Inferior parietal cortex (tissue), 1 donor: ENCODE data around the gene RESF1.
"Not testable (repeated sequence)": the region's sequence is repeated elsewhere in the genome, so short reads cannot be mapped to it uniquely, and the experiment has no call there.

Experiments used
- DNase-seq: peaks from one replicate; pipeline ENCODE4 v3.0.0-alpha.2; 2016; ENCODE audit errors: extremely low spot score

Gene RESF1, protein sequence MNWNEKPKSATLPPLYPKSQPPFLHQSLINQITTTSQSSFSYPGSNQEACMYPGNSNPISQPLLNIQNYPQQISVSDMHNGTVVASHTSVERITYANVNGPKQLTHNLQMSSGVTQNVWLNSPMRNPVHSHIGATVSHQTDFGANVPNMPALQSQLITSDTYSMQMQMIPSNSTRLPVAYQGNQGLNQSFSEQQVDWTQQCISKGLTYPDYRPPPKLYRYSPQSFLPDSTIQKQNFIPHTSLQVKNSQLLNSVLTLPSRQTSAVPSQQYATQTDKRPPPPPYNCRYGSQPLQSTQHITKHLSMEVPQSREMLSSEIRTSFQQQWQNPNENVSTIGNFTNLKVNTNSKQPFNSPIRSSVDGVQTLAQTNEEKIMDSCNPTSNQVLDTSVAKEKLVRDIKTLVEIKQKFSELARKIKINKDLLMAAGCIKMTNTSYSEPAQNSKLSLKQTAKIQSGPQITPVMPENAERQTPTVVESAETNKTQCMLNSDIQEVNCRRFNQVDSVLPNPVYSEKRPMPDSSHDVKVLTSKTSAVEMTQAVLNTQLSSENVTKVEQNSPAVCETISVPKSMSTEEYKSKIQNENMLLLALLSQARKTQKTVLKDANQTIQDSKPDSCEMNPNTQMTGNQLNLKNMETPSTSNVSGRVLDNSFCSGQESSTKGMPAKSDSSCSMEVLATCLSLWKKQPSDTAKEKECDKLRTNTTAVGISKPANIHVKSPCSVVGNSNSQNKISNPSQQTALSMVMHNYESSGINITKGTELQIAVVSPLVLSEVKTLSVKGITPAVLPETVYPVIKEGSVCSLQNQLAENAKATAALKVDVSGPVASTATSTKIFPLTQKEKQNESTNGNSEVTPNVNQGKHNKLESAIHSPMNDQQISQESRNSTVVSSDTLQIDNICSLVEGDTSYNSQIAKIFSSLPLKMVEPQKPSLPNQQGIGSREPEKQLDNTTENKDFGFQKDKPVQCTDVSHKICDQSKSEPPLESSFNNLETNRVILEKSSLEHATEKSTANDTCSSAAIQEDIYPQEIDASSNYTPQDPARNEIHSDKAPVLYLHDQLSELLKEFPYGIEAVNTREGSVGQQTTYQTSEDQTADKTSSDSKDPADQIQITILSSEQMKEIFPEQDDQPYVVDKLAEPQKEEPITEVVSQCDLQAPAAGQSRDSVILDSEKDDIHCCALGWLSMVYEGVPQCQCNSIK (N-terminal part only)

DNA sequence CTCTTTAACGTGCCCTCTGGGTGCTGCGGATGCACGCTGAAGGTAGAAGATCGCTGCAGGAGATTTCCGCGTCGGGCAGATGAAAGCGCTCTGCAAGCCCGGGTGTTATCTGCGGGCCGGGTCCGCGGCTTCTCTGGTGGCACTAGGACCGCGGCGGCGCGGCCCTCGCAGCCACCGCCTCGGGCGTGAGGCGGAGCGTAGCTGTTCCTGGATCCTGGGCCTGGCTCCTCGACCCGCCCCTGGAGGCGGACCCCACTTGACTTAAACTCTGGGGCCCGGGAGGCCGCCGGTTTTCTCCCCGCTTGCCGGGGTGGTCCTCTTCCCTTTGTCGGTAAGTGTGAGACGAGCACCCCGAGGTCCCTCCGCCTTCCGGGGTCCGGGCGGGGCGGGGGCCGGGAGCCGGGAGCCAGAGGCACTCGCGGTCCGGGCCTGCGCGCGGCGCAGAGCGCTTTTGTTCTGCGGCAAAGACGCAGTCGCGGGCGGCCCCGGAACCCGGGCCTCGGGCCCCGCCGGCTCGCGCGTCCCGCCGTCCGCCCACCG, at the start of gene RESF1:
Gene RESF1, plus strand, starts transcription at position 255 of the 540 bp plus-strand sequence. CDS start 21,541 bp downstream, outside the sequence.
- DNase-seq = peak; percentile 87

DNA sequence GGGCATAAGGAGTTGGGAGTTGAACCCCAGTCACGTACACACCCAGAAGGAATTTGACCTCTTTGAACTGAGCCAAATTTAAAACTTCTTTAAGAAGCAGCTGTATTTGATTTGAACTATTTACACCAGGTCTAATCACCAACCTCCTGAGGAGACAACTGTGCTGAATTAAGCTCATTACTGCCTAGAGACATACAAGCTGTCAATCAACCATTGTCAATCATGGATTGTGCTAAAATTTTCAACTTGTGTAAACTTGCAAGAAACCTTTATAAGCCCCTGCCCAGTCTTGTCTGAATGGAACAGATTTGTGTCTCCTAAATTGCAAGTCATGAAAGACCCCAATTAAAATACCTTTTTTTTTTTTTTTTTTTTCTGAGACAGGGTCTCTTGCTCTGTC, 44.3 kb upstream of the RESF1 start:
- DNase-seq = no peak

DNA sequence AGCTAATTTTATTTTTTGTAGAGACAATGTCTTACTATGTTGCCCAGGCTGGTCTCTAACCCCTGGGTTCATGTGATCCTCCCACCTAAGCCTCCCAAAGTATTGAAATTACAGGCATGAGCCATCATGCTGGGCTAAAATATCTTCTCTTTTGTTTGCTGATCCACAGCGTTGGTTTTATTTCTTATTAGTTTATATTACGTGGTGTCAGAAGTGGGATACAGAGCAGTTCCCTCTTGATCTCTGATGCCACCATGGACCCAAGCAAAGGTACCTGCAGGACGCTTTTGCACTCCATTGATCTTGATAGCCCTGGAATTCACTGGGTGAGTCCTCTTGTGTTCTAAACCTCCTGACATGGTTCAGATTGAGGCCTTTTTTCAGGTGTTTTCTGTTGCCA, 43.8 kb upstream of the RESF1 start:
- DNase-seq = no peak

DNA sequence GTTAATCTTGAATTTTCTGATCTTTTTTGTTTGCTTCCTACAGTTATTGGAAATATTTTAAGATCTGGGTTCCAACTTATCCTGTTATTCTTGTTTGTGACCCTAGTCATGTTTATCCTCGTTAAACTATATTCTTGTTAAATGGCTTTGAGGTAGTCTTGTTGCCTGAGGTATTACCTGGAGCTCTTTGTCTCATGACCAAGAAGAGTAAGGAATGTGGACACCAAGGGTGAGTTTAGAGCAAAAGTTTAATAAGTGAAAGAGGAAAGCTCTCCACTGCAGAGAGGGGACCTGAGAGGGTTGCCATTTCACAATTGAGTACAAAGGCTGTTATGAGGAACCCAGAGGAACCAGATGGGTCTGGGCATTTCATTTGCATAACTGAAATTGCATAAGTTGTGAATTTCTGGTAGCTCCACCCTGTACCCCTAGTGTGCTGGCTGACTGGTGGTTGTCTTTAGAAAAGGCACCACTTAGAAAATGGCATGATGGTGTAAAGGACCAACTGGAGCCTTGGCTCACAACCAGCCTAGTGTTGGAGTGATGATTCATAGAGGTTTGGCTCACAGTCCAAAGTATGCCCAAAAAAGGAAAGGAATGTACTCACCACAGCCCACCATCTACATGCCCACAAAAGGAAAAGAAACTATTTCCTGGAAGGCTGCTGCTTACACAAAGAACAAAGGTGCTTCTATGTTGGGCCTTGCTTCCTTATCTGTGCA, 36.7 kb upstream of the RESF1 start:
- DNase-seq = no peak

DNA sequence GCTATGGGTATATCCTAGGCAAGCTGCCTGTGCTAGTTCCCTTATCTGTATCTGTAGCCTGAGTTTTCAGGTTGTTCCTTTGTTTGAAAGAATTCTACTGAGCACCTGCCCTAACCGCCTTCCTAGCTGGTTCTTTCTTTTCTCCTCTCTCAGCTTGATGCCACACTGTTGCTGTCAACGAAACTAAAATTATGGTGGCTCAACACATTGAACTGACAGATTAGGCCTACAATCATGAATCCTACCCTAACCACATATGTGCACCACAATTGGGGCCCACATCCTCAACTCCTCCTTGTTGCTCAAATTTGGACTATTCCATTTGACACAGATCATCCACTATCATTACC, 36.2 kb upstream of the RESF1 start:
- DNase-seq = no peak

DNA sequence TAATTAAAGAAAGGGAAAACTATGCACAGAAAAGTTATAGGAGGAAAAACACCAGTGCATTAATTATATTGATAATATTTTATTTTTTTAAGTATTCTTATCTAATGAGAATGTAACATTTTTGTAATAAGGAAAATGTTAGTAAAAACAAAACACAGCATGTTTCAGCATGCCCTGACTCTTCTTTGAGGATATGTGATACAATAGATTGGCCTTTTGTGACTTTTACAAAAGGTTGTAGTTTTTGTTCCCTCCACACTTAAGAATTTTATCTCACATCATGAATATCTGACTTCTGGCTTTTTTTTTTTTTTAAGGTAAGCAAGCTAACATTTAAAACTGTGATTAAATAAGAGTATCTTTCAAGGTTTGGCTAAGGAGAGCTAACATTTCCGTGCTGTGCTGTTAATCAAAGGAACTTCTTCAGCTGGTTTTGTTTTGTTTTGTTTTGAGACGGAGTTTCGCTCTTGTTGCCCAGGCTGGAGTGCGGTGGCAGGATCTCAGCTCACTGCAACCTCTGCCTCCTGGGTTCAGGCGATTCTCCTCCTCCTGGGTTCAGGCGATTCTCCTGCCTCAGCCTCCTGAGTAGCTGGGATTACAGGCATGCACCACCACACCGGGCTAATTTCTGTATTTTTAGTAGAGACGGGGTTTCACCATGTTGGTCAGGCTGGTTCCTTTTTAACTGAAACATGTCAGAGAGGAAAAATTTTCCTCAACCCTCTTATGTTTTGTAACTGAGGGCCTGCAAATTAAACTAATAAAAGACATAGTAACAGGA, 30.8 kb upstream of the RESF1 start:
- no peak for DNase-seq

DNA sequence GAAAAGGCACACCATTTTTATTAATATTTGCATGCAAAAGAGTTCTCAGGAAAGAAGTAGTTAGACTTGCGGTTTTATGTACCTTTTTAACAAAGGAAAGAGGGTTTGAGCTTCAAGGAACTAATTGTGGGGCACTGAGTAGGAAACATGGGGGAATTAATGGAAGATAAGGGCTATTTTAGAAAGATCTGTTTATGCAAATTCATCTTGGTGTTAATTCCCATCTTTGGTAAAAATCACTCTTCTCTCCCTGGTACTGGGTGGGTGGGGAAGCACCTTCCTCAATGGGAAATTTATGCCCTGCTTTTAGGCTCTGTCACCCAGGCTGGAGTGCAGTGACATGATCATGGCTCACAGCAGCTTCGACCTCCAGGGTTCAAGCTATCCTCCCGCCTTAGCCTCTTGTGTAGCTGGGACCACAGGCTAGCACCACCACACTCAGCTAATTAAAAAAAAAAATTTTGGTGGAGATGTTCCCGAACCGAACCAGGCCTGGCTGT, 30.1 kb upstream of the RESF1 start:
- DNase-seq = no peak

DNA sequence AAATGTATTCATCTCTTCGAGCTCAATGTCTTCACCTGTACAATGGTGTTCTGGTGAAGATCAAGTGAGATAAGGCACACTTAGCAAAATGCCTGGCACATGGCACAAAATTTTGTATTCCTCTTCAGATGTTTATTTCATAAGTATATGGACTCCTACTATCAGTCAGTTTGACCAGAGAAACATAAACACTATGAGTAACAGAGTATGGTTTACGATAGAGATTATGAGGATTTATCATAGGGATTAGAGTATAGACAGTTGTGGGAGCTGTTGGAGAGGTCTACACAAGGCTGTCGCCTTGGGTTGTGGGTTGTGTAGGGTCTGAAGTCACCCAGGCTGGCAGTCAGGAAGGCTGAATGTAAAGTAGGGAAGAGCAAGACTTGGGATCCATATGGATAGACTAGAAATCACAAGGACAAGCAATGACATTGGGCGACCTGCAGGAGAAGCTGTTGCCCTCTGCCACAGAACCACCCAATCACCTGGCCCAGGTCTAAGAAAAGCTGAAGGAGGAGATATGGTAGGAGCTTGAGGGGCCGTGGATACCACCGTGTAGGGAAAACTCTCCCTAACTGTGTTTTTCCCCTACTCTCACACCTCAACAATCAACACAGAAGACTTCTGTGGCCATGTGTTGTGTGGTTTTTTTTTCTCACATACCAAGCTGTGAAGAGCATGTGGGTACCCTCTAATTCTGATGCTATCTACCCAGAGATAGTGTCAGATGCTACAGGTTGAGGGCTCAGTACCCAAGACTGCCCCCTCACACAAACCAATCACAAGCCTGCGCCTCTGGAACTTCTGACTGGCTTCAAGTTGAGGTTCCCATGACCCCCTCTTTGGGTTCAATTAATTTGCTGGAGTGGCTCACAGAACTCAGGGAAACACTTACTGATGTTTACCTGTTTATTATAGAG, 27.2 kb upstream of the RESF1 start:
- DNase-seq = no peak

DNA sequence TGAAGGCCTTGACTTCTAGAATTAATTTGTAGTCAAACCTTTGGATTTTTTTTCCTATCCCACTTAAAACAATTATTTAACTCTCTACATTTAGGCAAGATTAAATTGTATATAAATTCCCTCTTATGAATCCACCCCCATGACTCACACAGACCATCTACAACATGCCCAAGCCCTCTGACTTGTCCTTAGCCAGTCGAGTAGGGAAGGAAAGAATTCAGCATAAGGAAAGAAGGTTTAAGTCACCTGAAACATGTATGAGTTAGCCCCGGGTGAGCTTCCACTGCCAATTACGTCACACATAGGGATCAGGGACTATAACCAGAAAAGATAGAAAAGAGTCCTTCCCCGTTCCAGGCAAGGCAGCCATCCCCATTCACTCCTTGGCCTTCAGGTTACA, 14.9 kb upstream of the RESF1 start:
- DNase-seq = no peak

DNA sequence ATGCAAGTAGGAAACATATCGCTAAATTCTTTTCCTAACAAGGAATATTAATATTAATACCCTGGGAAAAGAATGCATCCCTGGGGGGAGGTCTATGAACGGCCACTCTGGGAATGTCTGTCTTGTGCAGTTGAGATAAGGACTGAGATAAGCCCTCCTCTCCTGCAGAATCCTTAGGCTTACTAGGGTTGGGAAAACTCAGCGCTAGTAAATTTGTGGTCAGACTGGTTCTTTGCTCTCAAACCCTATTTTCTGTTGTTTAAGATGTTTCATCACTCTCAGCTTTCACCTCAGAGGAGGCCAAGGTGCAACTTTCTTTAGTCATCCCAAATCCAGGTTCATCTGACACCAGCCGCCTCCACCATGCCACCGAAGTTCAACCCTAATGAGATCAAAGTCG, 11.2 kb upstream of the RESF1 start:
- no peak for DNase-seq

DNA sequence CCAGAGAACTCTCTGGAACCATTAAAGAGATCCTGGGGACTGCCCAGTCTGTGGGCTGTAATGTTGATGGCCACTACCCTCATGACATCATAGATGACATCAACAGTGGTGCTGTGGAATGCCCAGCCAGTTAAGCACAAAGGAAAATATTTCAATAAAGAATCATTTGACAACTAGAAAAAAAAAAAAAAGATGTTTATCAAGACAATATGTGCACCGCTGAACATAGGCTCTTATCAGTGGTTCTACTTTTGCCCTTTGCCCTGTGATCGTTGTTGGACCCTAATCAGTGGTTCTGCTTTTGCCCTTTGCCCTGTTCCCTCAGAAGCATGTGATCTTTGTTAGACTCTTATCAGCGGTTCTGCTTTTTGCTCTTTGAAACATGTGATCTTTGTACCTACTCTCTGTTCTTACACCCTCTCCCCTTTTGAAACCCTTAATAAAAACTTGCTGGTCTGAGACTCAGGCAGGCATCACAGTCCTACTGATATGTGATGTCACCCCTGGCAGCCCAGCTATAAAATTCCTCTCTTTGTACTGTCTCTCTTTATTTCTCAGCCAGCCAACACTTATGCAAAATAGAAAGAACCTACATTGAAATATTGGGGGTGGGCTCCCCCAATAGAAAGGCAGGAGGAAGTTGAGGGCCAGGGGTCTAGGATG, 10.4 kb upstream of the RESF1 start:
- not testable (repeated sequence) for DNase-seq

DNA sequence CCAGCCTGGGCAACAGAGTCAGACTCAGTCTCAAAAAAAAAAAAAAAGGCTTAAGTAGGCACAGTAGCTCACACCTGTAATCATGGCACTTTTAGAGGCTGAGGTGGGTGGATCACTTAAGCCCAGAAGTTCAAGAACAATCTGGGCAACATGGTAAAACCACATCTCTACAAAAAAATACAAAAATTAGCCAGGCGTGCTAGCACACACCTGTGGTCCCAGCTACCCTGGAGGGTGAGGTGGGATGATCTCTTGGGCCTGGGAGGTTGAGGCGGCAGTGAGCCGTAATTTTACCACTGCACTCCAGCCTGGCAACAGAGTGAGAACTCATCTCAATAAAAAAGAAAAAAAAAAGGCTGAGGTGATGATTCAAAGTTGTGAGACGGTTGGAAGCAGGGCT, 9.1 kb upstream of the RESF1 start:
- no peak for DNase-seq

DNA sequence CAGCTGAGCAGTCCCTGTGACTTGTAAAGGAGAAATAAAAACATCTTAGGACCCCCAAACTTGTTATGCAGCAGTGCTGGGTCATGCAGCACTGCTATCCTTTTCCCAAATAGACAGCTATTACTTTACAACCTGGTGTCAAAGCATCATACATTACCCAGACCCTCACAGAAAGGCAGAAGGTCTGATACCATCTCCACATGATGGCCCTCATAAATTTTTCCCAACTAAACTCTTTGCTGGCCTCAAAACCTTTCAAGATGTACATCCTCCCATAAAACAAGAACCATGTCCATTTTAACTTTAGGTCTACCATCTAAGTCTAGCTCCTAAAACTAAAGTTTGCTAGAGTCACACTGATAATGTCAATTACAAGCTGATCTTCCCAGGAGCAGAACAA, 8.7 kb upstream of the RESF1 start:
- DNase-seq = no peak

DNA sequence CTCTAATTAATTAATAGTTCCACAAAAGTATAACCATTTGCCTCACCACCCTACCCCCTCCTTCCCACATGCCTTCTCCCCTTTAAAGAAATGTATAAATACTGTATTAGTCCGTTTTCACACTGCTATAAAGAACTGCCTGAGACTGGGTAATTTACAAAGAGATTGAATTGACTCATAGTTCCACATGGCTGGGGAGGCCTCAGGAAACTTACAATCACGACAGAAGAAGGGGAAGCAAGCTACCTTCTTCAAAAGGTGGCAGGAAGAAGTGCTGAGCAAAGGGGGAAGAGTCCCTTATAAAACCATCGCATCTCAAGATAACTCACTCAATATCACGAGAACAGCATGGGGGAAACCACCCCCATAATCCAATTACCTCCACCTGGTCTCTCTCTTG, 8.2 kb upstream of the RESF1 start:
- DNase-seq = no peak

DNA sequence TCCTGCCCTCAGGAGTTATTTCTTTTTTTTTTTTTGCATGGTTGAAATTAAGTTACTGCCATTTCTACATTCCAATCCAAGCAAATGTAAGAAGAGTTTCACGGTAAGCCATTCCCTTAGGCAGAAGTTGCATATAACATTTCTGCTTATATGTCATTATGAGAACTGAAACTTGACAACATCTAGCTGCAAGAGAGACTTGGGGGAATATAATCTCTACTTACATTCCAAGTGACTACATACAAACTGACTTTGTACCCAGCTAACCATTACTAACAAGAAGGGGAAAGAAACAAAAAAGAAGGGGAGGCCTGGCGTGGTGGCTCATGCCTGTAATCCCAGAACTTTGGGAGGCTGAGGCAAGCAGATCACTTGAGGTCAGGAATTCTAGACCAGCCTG, 7.3 kb upstream of the RESF1 start:
- no peak for DNase-seq

DNA sequence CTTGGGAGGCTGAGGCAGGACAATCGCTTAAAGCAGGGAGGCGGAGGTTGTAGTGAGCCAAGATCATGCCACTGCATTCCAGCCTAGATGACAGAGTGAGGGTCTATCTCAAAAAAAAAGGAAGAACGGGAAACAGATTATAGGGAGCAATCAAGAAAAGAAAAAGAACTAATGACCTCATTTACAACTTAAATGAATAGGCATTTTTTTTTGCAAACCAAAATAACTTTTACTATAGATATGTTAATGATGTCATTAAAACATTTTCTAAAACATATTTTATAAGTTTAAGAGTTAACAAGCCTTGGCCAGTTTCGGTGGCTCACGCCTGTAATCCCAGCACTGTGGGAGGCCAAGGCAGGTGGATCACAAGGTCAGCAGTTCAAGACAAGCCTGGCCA, 6.8 kb upstream of the RESF1 start:
- DNase-seq = no peak

DNA sequence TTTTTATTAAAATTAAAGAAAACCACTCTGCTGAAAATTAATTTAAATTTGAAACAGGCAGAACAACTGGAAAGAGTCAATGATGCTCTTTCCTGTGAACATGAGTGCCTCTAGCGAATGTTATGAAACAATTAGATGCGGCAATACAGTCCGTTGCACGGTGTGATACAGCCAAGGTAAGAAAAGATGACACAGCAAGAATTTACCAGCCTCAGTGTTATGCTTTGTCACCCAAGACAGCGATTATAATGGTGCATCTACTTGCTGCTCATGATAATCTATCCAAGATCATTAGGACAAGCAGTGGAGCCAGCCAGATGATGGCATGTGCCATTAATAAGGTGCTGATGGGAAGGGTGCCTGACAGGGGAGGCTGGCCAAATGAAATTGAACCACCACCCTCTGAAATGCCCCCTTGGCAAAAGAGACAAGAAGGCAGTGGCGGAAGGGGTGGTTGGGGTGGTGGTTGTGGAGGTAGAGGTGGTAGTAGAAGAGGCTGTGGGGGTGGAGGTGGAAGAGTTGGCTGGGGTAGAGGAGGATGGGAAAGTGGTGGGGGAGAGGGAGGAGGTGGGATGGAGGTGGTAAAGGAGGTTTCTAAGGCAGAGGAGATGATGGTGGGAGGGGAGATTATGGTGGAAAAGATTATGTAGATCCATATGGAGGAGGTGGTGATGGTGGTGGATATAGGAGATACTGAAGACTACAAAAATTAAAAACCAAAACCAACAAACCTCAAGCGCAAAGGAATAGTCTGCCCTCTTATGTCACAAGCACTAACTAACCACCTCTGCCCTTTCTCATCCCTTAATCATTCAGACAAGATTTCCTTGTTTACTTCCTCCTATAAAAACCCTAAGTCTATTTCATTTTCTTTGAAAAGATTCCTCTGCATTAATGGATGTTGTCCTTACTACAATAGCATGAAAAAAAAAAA, 4.0 kb upstream of the RESF1 start:
- no peak for DNase-seq
